Transverse colon (tissue), 3 donors: ENCODE results near the gene THAP8.

Source experiments
- POLR2A ChIP-seq: fragments of 450-650 bp; IDR thresholded peaks from one replicate; pipeline ENCODE4 v1.6.1; 2016; ENCODE audit warnings: antibody characterized with exemption, mild to moderate bottlenecking, moderate library complexity
- TF ChIP-seq, protein P1 (sequence below), 5 experiments: fragments of 200-600 bp in 3 of 5; fragments of 450-650 bp in 2 of 5; sonication (generic) in 3 of 5; IDR thresholded peaks; 1 replicate in 2 of 5; 2 replicates in 3 of 5; pipeline ENCODE4 v1.5.1; 2016 to 2017; ENCODE audit warnings: antibody characterized with exemption in 5 of 5, inconsistent platforms in 3 of 5, mild to moderate bottlenecking in 2 of 5, moderate library complexity in 1 of 5

DNA sequence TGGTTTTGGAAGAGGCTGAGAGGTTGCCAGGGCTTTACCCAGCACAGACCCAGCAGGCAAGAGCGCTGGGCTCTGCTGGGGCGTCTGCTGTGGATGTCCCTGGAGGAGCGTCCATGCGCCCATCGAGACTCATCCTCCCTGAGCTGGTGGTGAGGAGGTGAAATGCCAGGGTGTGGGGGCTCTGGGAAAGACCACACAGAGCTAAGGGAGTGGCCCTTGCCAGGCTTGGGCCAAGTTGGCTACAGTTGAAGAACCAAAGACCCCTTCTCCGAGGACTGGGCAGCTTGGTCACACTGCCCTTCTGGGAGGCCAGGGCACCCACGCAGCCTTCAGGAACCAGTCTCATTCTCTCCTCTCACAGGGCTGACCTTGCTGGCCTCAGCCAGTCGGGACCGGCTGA lies 32.2 kb upstream of the THAP8 start:
- no peak for TF ChIP-seq POLR2A
- TF ChIP-seq, protein P1, sequence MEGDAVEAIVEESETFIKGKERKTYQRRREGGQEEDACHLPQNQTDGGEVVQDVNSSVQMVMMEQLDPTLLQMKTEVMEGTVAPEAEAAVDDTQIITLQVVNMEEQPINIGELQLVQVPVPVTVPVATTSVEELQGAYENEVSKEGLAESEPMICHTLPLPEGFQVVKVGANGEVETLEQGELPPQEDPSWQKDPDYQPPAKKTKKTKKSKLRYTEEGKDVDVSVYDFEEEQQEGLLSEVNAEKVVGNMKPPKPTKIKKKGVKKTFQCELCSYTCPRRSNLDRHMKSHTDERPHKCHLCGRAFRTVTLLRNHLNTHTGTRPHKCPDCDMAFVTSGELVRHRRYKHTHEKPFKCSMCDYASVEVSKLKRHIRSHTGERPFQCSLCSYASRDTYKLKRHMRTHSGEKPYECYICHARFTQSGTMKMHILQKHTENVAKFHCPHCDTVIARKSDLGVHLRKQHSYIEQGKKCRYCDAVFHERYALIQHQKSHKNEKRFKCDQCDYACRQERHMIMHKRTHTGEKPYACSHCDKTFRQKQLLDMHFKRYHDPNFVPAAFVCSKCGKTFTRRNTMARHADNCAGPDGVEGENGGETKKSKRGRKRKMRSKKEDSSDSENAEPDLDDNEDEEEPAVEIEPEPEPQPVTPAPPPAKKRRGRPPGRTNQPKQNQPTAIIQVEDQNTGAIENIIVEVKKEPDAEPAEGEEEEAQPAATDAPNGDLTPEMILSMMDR (IDR thresholded peaks at IDR 0.05): no peak
